Stimulated activated effector memory CD8-positive, alpha-beta T cell treated with anti-CD3 and anti-CD28 coated beads, Interleukin-12 subunit alpha, Interleukin-12 subunit beta, amount 100 ng/mL, for 72 hours (primary cell): Measurements from ENCODE around the gene APLF.
"Not testable (repeated sequence)": the region's sequence is repeated elsewhere in the genome, so short reads cannot be mapped to it uniquely, and the experiment has no call there.

ENCODE experiments used
- ATAC-seq: fragments of 150-1000 bp; cut with Tn5 transposase; 2 replicates; pipeline ENCODE4 v1.10.0; 2021
- DNase-seq, 2 donors: peaks; one replicate each; pipeline ENCODE4 v3.0.0; 2021 to 2022; ENCODE audit warnings: low spot score in 2 of 2
- H3K27ac Mint-ChIP-seq: one replicate; pipeline ENCODE4 v1.8.0; 2022; ENCODE audit warnings: mild to moderate bottlenecking, mixed read lengths
- H3K36me3 Mint-ChIP-seq: one replicate; pipeline ENCODE4 v1.8.0; 2022; ENCODE audit warnings: mild to moderate bottlenecking, mixed read lengths
- H3K4me1 Mint-ChIP-seq: one replicate; pipeline ENCODE4 v1.8.0; 2022; ENCODE audit warnings: mixed read lengths
- H3K4me3 Mint-ChIP-seq: one replicate; pipeline ENCODE4 v1.8.0; 2022; ENCODE audit warnings: mild to moderate bottlenecking, mixed read lengths
- H3K9me3 Mint-ChIP-seq: one replicate; pipeline ENCODE4 v1.8.0; 2022; ENCODE audit warnings: mixed read lengths

APLF gene

GRCh38 chr2:68432696-68433658 lies 34.4 kb upstream of the APLF start:
- H3K36me3 Mint-ChIP-seq: no peaks in the 10 kb centered on the region
- no peaks in the 10 kb centered on the region for H3K9me3 Mint-ChIP-seq
- H3K4me1 Mint-ChIP-seq: peaks cover 32% of the 10 kb centered on the region
- no peak overlapping the region for H3K27ac Mint-ChIP-seq
- H3K4me3 Mint-ChIP-seq: no peak overlapping the region
- ATAC-seq (no peak), DNase-seq (no peak)

- ATAC-seq: no peak
- Mint-ChIP-seq H3K27ac (no peak overlapping the region), H3K4me3 (no peak overlapping the region)
Observed at GRCh38 chr2:68434981-68435380, 32.4 kb upstream of the APLF start.

GRCh38 chr2:68435615-68436014 lies 31.8 kb upstream of the APLF start:
- DNase-seq (no peak), ATAC-seq (no peak)
- Mint-ChIP-seq H3K9me3 (no peaks in the 10 kb centered on the region), H3K27ac (no peak overlapping the region), H3K4me1 (peaks cover 45% of the 10 kb centered on the region), H3K4me3 (no peak overlapping the region), H3K36me3 (no peaks in the 10 kb centered on the region)

More at GRCh38 chr2:68434981-68435380, 32.4 kb upstream of the APLF start:
- Mint-ChIP-seq H3K4me1 (peaks cover 39% of the 10 kb centered on the region), H3K9me3 (no peaks in the 10 kb centered on the region), H3K36me3 (no peaks in the 10 kb centered on the region)
- no peak for DNase-seq

- Mint-ChIP-seq H3K4me3 (no peak overlapping the region), H3K36me3 (no peaks in the 10 kb centered on the region), H3K4me1 (peaks cover 51% of the 10 kb centered on the region), H3K27ac (no peak overlapping the region), H3K9me3 (no peaks in the 10 kb centered on the region)
- DNase-seq (no peak), ATAC-seq (no peak)
Observed at GRCh38 chr2:68436270-68436669, 31.1 kb upstream of the APLF start.

GRCh38 chr2:68438455-68439303 lies 28.7 kb upstream of the APLF start:
- Mint-ChIP-seq H3K4me3 (no peak overlapping the region), H3K9me3 (no peaks in the 10 kb centered on the region), H3K4me1 (peaks cover 43% of the 10 kb centered on the region), H3K36me3 (no peaks in the 10 kb centered on the region), H3K27ac (no peak overlapping the region)
- no peak for ATAC-seq
- DNase-seq: no peak

GRCh38 chr2:68441179-68441993 lies 26.0 kb upstream of the APLF start:
- Mint-ChIP-seq H3K4me3 (peak overlapping the region; percentile 68), H3K4me1 (peaks cover 33% of the 10 kb centered on the region), H3K36me3 (no peaks in the 10 kb centered on the region), H3K9me3 (no peaks in the 10 kb centered on the region), H3K27ac (peak overlapping the region; percentile 92)
- ATAC-seq (peak; percentile 99), DNase-seq (peak; percentile 83 to 90)

GRCh38 chr2:68441994-68442322 lies 25.4 kb upstream of the APLF start:
- Mint-ChIP-seq H3K27ac (no peak overlapping the region), H3K9me3 (no peaks in the 10 kb centered on the region), H3K4me3 (peak overlapping the region; percentile 68), H3K36me3 (no peaks in the 10 kb centered on the region), H3K4me1 (peaks cover 29% of the 10 kb centered on the region)
- no peak for DNase-seq
- ATAC-seq: no peak

- H3K36me3 Mint-ChIP-seq, DNase-seq, ATAC-seq, H3K4me3 Mint-ChIP-seq, H3K9me3 Mint-ChIP-seq, H3K4me1 Mint-ChIP-seq, H3K27ac Mint-ChIP-seq: not testable (repeated sequence)
Observed at GRCh38 chr2:68446425-68446824, 21.0 kb upstream of the APLF start.

GRCh38 chr2:68447118-68447517 lies 20.3 kb upstream of the APLF start:
- Mint-ChIP-seq H3K9me3 (no peaks in the 10 kb centered on the region), H3K36me3 (no peaks in the 10 kb centered on the region), H3K4me3 (no peak overlapping the region), H3K4me1 (no peaks in the 10 kb centered on the region), H3K27ac (no peak overlapping the region)
- DNase-seq (no peak), ATAC-seq (no peak)

- peaks cover 7% of the 10 kb centered on the region for H3K4me1 Mint-ChIP-seq
- H3K4me3 Mint-ChIP-seq: no peak overlapping the region
- DNase-seq (no peak), ATAC-seq (peak; percentile 64)
- no peaks in the 10 kb centered on the region for H3K36me3 Mint-ChIP-seq
- no peak overlapping the region for H3K27ac Mint-ChIP-seq
- no peaks in the 10 kb centered on the region for H3K9me3 Mint-ChIP-seq
Observed at GRCh38 chr2:68448671-68449653, 18.4 kb upstream of the APLF start.

- no peaks in the 10 kb centered on the region for H3K9me3 Mint-ChIP-seq
- ATAC-seq (no peak), DNase-seq (no peak)
- peaks cover 7% of the 10 kb centered on the region for H3K4me1 Mint-ChIP-seq
- H3K36me3 Mint-ChIP-seq: no peaks in the 10 kb centered on the region
- H3K4me3 Mint-ChIP-seq: no peak overlapping the region
- H3K27ac Mint-ChIP-seq: no peak overlapping the region
Observed at GRCh38 chr2:68452158-68452900, 15.1 kb upstream of the APLF start.

GRCh38 chr2:68453761-68454360 lies 13.5 kb upstream of the APLF start:
- no peak for DNase-seq
- H3K36me3 Mint-ChIP-seq: no peaks in the 10 kb centered on the region
- peak overlapping the region; percentile 60 for H3K27ac Mint-ChIP-seq
- no peaks in the 10 kb centered on the region for H3K9me3 Mint-ChIP-seq
- H3K4me3 Mint-ChIP-seq: no peak overlapping the region
- peaks cover 7% of the 10 kb centered on the region for H3K4me1 Mint-ChIP-seq
- peak; percentile 24 for ATAC-seq

GRCh38 chr2:68454719-68455118 lies 12.7 kb upstream of the APLF start:
- ATAC-seq: no peak
- Mint-ChIP-seq H3K27ac (no peak overlapping the region), H3K9me3 (no peaks in the 10 kb centered on the region), H3K4me1 (peaks cover 7% of the 10 kb centered on the region), H3K4me3 (no peak overlapping the region), H3K36me3 (no peaks in the 10 kb centered on the region)
- DNase-seq: no peak
